ENCODE results near the gene WDR47.
"Not testable (repeated sequence)": the region's sequence is repeated elsewhere in the genome, so short reads cannot be mapped to it uniquely, and the experiment has no call there.

WDR47 gene

DNA sequence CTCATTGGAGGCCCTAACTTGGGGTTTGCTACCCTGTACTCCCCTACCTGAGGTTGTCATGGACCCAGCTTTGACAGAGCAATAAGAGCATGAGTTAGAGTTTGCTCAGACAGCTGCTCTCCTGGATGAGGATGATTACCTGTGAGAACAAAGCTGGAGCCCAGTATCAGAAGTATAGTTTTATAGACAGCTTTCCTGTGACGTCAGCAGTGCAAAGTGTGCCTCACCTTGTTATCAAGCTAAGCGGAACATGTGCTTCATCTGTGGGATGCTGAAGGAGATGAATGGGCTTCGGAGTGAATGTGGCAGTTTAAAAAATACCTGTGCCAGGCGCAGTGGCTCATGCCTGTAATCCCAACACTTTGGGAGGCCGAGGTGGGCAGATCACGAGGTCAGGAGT, 5.4 kb upstream of the WDR47 start:
- TF ChIP-seq POLR2A (IDR thresholded peaks at IDR 0.05; ENCODE audit: low read depth, low read length) = no peak
- TF ChIP-seq TAF1 (IDR thresholded peaks at IDR 0.05; ENCODE audit: borderline replicate concordance, low read depth, low read length) = no peak
- no peak for TF ChIP-seq POLR2AphosphoS5 (IDR thresholded peaks at IDR 0.05; ENCODE audit: low read depth, low read length)
- no peak for FAIRE-seq
- no peak for DNase-seq (ENCODE audit: insufficient read length)

GRCh38 chr1:109046671-109047070, 4.8 kb upstream of the WDR47 start:
- DNase-seq (ENCODE audit: insufficient read length) (no peak), FAIRE-seq (no peak)
- TF ChIP-seq TAF1 (IDR thresholded peaks at IDR 0.05; ENCODE audit: borderline replicate concordance, low read depth, low read length) (no peak), POLR2AphosphoS5 (IDR thresholded peaks at IDR 0.05; ENCODE audit: low read depth, low read length) (no peak), POLR2A (IDR thresholded peaks at IDR 0.05; ENCODE audit: low read depth, low read length) (no peak)

GRCh38 chr1:109045595-109045994, 3.7 kb upstream of the WDR47 start:
- TF ChIP-seq TAF1 (IDR thresholded peaks at IDR 0.05; ENCODE audit: borderline replicate concordance, low read depth, low read length) = no peak
- no peak for TF ChIP-seq POLR2A (IDR thresholded peaks at IDR 0.05; ENCODE audit: low read depth, low read length)
- TF ChIP-seq POLR2AphosphoS5 (IDR thresholded peaks at IDR 0.05; ENCODE audit: low read depth, low read length) = no peak
- DNase-seq (ENCODE audit: insufficient read length) (no peak), FAIRE-seq (no peak)

- TF ChIP-seq TAF1 (IDR thresholded peaks at IDR 0.05; ENCODE audit: borderline replicate concordance, low read depth, low read length) (no peak), POLR2AphosphoS5 (IDR thresholded peaks at IDR 0.05; ENCODE audit: low read depth, low read length) (no peak), POLR2A (IDR thresholded peaks at IDR 0.05; ENCODE audit: low read depth, low read length) (no peak)
- DNase-seq (ENCODE audit: insufficient read length) (peak; percentile 33), FAIRE-seq (no peak)
These were observed 797 bp downstream of the WDR47 start for GRCh38 chr1:109040989-109041620.

DNA sequence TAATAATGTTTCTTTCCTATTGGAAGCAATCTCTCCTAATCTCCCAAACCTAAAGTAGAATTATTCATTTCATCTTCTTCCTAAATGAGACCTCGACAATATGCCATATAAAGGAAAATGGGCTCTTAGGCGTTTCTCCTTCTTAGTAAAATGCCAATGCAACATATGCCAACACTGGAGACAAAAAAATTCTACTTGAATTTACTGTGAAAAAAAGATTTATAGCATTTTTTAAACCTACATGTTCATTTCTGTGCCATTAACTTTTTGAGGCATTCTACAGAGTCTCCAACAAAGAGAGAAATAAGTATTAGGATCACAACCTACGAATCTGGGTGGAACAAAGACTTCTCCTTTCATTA, 1.3 kb downstream of the WDR47 start:
- DNase-seq (ENCODE audit: insufficient read length) (no peak), FAIRE-seq (no peak)
- TF ChIP-seq POLR2A (IDR thresholded peaks at IDR 0.05; ENCODE audit: low read depth, low read length) (no peak), TAF1 (IDR thresholded peaks at IDR 0.05; ENCODE audit: borderline replicate concordance, low read depth, low read length) (no peak), POLR2AphosphoS5 (IDR thresholded peaks at IDR 0.05; ENCODE audit: low read depth, low read length) (no peak)

- FAIRE-seq = no peak
- TF ChIP-seq TAF1 (IDR thresholded peaks at IDR 0.05; ENCODE audit: borderline replicate concordance, low read depth, low read length) (no peak), POLR2AphosphoS5 (IDR thresholded peaks at IDR 0.05; ENCODE audit: low read depth, low read length) (no peak), POLR2A (IDR thresholded peaks at IDR 0.05; ENCODE audit: low read depth, low read length) (no peak)
- DNase-seq (ENCODE audit: insufficient read length) = no peak
These were observed 7.5 kb downstream of the WDR47 start for GRCh38 chr1:109034382-109034781.

DNA sequence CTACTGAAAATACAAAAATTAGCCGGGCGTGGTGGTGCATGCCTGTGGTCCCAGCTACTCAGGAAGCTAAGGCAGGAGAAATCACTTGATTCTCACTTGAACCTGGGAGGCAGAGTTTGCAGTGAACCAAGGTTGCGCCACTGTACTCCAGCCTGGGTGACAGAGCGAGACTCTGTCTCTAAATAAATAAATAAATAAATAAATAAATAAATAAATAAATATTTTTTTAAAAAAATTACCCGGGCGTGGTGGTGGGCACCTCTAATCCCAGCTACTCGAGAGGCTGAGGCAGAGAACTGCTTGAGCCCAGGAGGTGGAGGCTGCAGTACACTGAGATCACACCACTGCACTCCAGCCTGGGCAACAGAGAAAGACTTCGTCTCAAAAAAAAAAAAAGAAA, 12.4 kb downstream of the WDR47 start:
- not testable (repeated sequence) for FAIRE-seq

GRCh38 chr1:109027841-109028240, 14.1 kb downstream of the WDR47 start:
- no peak for FAIRE-seq
- no peak for TF ChIP-seq POLR2AphosphoS5 (IDR thresholded peaks at IDR 0.05; ENCODE audit: low read depth, low read length)
- no peak for TF ChIP-seq POLR2A (IDR thresholded peaks at IDR 0.05; ENCODE audit: low read depth, low read length)
- no peak for DNase-seq (ENCODE audit: insufficient read length)

More for the DNA sequence above, 12.4 kb downstream of the WDR47 start:
- not testable (repeated sequence) for DNase-seq (ENCODE audit: insufficient read length)

- DNase-seq (ENCODE audit: insufficient read length) = no peak
- no peak for FAIRE-seq
These were observed 16.2 kb downstream of the WDR47 start for GRCh38 chr1:109025694-109026093.

DNA sequence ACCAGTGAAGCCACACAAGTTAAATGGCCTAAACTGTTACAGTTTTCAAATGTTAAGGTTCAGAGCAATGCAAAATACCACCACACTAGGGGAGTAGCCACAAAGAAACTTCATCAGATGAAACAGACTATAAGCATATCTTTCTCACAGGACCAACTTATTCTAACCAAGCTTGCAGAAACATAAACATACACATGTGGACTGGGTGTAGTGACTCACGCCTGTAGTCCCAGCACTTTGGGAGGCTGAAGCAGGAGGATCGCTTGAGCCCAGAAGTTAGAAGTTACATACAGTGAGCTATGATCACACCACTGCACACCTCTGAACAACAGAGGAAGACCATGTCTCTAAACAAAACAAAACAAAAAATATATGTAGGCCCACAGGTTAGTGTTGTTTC, 17.3 kb downstream of the WDR47 start:
- no peak for FAIRE-seq
- DNase-seq (ENCODE audit: insufficient read length) = no peak
- TF ChIP-seq TAF1 (IDR thresholded peaks at IDR 0.05; ENCODE audit: borderline replicate concordance, low read depth, low read length) = no peak
- no peak for TF ChIP-seq POLR2AphosphoS5 (IDR thresholded peaks at IDR 0.05; ENCODE audit: low read depth, low read length)
- no peak for TF ChIP-seq POLR2A (IDR thresholded peaks at IDR 0.05; ENCODE audit: low read depth, low read length)

More at GRCh38 chr1:109025694-109026093, 16.2 kb downstream of the WDR47 start:
- TF ChIP-seq TAF1 (IDR thresholded peaks at IDR 0.05; ENCODE audit: borderline replicate concordance, low read depth, low read length) (no peak), POLR2AphosphoS5 (IDR thresholded peaks at IDR 0.05; ENCODE audit: low read depth, low read length) (no peak), POLR2A (IDR thresholded peaks at IDR 0.05; ENCODE audit: low read depth, low read length) (no peak)

DNA sequence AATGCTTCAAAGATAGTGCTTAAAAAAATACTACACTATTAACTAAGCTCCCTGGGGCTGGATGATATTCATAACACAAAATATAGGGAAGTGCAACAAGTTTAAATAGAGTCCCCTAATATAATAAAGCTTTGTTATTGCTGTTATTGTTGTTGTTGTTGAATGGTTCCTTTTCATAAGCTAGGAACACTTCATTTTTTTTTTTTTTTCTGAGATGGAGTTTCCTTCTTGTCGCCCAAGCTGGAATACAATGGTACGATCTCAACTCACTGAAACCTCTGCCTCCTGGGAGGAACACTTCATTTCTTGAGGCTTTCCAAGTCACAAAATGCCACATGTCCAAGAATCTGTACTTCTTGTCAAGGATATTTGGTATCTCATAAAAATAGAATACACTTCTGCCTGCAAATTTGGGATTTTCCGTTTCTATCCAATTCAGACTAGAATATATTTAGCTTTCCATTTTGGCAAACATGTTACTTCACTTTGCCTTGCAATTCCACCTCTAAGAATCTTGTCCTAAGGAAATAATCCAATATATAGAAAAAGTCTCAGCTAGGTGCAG, 21.1 kb downstream of the WDR47 start:
- no peak for FAIRE-seq
- TF ChIP-seq POLR2AphosphoS5 (IDR thresholded peaks at IDR 0.05; ENCODE audit: low read depth, low read length) = no peak
- no peak for TF ChIP-seq TAF1 (IDR thresholded peaks at IDR 0.05; ENCODE audit: borderline replicate concordance, low read depth, low read length)
- no peak for TF ChIP-seq POLR2A (IDR thresholded peaks at IDR 0.05; ENCODE audit: low read depth, low read length)
- DNase-seq (ENCODE audit: insufficient read length) = no peak

DNA sequence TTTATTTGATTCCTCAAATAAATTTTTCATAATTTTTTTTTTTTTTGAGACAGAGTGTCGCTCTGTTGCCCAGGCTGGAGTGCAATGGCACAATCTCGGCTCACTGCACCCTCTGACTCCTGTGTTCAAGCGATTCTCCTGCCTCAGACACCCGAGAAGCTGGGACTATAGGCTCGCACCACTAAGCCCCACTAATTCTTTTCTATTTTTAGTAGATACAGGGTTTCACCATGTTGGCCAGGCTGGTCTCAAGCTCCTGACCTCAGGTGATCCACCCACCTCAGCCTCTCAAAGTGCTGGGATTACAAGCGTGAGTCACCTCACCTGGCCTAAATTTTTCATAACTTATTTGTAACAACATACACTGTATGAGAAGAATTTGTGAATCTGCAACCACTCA, 24.2 kb downstream of the WDR47 start:
- FAIRE-seq; DNase-seq (ENCODE audit: insufficient read length): not testable (repeated sequence)

DNA sequence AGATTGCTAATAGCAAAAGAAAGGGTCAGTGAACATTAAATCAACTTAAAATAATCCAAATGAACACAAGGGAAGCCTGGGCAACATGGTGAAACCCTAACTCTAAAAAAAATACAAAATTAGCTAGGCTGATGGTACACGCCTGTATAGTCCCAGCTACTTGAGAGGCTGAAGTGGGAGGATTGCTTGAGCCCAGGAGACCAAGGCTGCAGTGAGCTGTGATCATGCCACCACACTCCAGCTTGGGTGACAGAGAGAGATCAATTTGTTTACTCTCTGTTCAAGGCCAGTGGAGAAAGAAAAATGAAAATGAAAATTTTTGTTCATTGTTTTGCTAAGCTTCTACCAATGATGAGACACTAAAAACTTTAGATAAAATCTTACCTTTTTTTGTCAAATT, 24.8 kb downstream of the WDR47 start:
- FAIRE-seq = no peak
- TF ChIP-seq TAF1 (IDR thresholded peaks at IDR 0.05; ENCODE audit: borderline replicate concordance, low read depth, low read length) (no peak), POLR2AphosphoS5 (IDR thresholded peaks at IDR 0.05; ENCODE audit: low read depth, low read length) (no peak), POLR2A (IDR thresholded peaks at IDR 0.05; ENCODE audit: low read depth, low read length) (no peak)
- DNase-seq (ENCODE audit: insufficient read length) = no peak
